HG02678 (cell line): ENCODE measurements around the gene DAB2IP.
"Not testable (repeated sequence)": the region's sequence is repeated elsewhere in the genome, so short reads cannot be mapped to it uniquely, and the experiment has no call there.

Experiments
- ATAC-seq: cut with Tn5 transposase; IDR thresholded peaks from one replicate; pipeline ENCODE4 v1.9.1; 2021; ENCODE audit warnings: mild to moderate bottlenecking, moderate library complexity; ENCODE audit not compliant: unreplicated experiment

DAB2IP gene

GRCh38 chr9:121643473-121643872, 8.0 kb upstream of the DAB2IP start:
- no peak for ATAC-seq

- ATAC-seq, result not testable (repeated sequence)
These were observed 7.4 kb upstream of the DAB2IP start for GRCh38 chr9:121644040-121644439.

GRCh38 chr9:121645003-121645402, 6.4 kb upstream of the DAB2IP start:
- ATAC-seq, result no peak

GRCh38 chr9:121645853-121646807, 5.3 kb upstream of the DAB2IP start:
- no peak for ATAC-seq

GRCh38 chr9:121646992-121647391, 4.4 kb upstream of the DAB2IP start:
- ATAC-seq, result no peak

- ATAC-seq, result no peak
These were observed 3.3 kb upstream of the DAB2IP start for GRCh38 chr9:121648172-121648571.

GRCh38 chr9:121648799-121649198, 2.6 kb upstream of the DAB2IP start:
- ATAC-seq, result no peak

- ATAC-seq, result no peak
These were observed 1.8 kb upstream of the DAB2IP start for GRCh38 chr9:121649476-121650216.

- no peak for ATAC-seq
These were observed 1.0 kb upstream of the DAB2IP start for GRCh38 chr9:121650217-121651007.

- ATAC-seq, result no peak
These were observed 483 bp upstream of the DAB2IP start for GRCh38 chr9:121651008-121651294.

GRCh38 chr9:121652021-121652837, 795 bp downstream of the DAB2IP start:
- no peak for ATAC-seq

- ATAC-seq, result no peak
These were observed 1.4 kb downstream of the DAB2IP start for GRCh38 chr9:121652838-121653231.

- no peak for ATAC-seq
These were observed 3.2 kb downstream of the DAB2IP start for GRCh38 chr9:121654499-121655140.

GRCh38 chr9:121655231-121655755, 3.9 kb downstream of the DAB2IP start:
- ATAC-seq, result no peak

- ATAC-seq, result no peak
These were observed 5.6 kb downstream of the DAB2IP start for GRCh38 chr9:121656941-121657470.

- no peak for ATAC-seq
These were observed 6.7 kb downstream of the DAB2IP start for GRCh38 chr9:121658166-121658565.

GRCh38 chr9:121658591-121658990, 7.2 kb downstream of the DAB2IP start:
- ATAC-seq, result no peak

- no peak for ATAC-seq
These were observed 8.9 kb downstream of the DAB2IP start for GRCh38 chr9:121660367-121660766.

- ATAC-seq, result no peak
These were observed 9.4 kb downstream of the DAB2IP start for GRCh38 chr9:121660876-121661275.

- no peak for ATAC-seq
These were observed 9.9 kb downstream of the DAB2IP start for GRCh38 chr9:121661328-121661727.
